ENCODE measurements around the gene ATRIP.

The ATRIP gene

DNA sequence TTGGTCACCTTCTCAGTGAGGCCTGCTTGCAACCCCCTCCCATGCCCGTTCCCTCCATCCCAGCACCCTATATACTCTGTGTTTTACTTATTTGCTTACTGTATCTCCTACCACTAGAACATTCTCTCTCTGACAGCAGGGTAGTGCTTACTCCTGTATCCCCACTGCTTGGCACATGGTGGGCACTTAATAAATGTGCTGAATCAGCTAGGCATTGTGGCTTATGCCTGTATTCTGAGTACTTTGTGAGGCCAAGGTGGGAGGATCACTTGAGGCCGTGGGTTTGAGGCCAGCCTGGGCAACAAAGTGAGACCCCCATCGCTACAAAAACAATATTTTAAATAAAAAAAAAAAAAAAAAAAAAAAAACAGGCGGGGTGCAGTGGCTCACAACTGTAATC is 65.0 kb downstream of the ATRIP start:
- TF ChIP-seq EZH2phosphoT487 (IDR thresholded peaks at IDR 0.05; ENCODE audit: borderline replicate concordance, low read length) (no peak), CTCF (IDR thresholded peaks at IDR 0.05; ENCODE audit: low read depth, low read length, poor library complexity, severe bottlenecking) (no peak)
- Histone ChIP-seq H3K79me2 (ENCODE audit: control insufficient read depth, low read length) (no peaks in the 10 kb centered on the region), H3K36me3 (ENCODE audit: control insufficient read depth, low read length) (no peaks in the 10 kb centered on the region), H3K27ac (ENCODE audit: low read depth, low read length) (no peak overlapping the region), H3K4me3 (ENCODE audit: low read length) (no peak overlapping the region), H3K27me3 (ENCODE audit: control insufficient read depth, low read length) (no peaks in the 10 kb centered on the region), H4K20me1 (ENCODE audit: control insufficient read depth, insufficient read depth, low read depth, low read length) (no peaks in the 10 kb centered on the region), H3K4me2 (ENCODE audit: low read length) (no peak overlapping the region), H3K9me3 (ENCODE audit: control insufficient read depth, insufficient read depth, low read length) (no peaks in the 10 kb centered on the region), H3K4me1 (ENCODE audit: control insufficient read depth, low read length) (peaks cover 26% of the 10 kb centered on the region), H3K9me2 (replicated peaks; ENCODE audit: control insufficient read depth, low read length) (no peaks in the 10 kb centered on the region), H3F3A (ENCODE audit: control insufficient read depth, insufficient read depth) (peaks cover 3% of the 10 kb centered on the region; the same call in 1 of the 2 replicates)

DNA sequence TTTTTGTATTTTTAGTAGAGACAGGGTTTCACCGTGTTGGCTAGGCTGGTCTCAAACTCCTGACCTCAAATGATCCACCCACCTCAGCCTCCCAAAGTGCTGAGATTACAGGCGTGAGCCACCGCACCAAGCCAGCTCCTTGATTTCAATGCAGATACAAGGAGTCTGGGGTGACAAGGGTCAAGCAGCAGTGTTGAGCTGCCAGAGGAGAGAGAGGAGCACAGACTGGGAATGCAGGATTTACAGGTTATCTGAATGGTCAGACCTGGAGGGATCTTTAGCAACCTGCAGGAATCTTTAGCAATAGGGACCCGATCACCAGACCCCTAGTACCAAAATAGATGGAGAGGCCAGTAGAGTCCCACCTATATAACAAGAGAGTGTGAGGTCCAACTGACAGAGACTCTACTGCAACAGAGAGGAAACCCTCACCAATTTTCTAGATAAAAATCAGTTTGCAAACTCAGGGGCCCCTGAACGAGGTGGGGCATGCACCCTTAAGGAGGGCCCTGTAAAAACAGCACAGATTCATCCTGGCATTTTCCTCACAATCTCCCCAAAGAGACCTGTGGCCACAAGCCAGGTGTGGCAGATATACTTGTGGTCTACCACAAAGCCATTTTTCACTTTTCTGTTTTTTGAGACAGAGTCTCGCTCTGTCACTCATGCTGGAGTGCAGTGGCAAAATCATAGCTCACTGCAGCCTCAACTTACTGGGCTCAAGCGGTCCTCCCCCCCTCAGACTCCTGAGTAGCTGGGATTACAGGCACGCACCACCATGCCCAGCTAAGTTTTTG is 68.1 kb downstream of the ATRIP start:
- no peaks in the 10 kb centered on the region for H3K79me2 ChIP-seq (ENCODE audit: control insufficient read depth, low read length)
- no peak for TF ChIP-seq CTCF (IDR thresholded peaks at IDR 0.05; ENCODE audit: low read depth, low read length, poor library complexity, severe bottlenecking)
- no peak for TF ChIP-seq EZH2phosphoT487 (IDR thresholded peaks at IDR 0.05; ENCODE audit: borderline replicate concordance, low read length)
- H3K36me3 ChIP-seq (ENCODE audit: control insufficient read depth, low read length), result no peaks in the 10 kb centered on the region
- H3K9me3 ChIP-seq (ENCODE audit: control insufficient read depth, insufficient read depth, low read length), result no peaks in the 10 kb centered on the region
- H4K20me1 ChIP-seq (ENCODE audit: control insufficient read depth, insufficient read depth, low read depth, low read length), result no peaks in the 10 kb centered on the region
- no peak overlapping the region for H3K27ac ChIP-seq (ENCODE audit: low read depth, low read length)
- H3K27me3 ChIP-seq (ENCODE audit: control insufficient read depth, low read length), result no peaks in the 10 kb centered on the region
- no peak overlapping the region for H3K4me3 ChIP-seq (ENCODE audit: low read length)
- no peaks in the 10 kb centered on the region for H3K9me2 ChIP-seq (replicated peaks; ENCODE audit: control insufficient read depth, low read length)
- H3K4me2 ChIP-seq (ENCODE audit: low read length), result no peak overlapping the region
- peaks cover 12% of the 10 kb centered on the region for H3K4me1 ChIP-seq (ENCODE audit: control insufficient read depth, low read length)
- H3F3A ChIP-seq (ENCODE audit: control insufficient read depth, insufficient read depth), result no peaks in the 10 kb centered on the region
